Measurements from ENCODE around the gene CTU2.

CTU2 gene

GRCh38 chr16:88741368-88741767 is 35.1 kb downstream of the CTU2 start:
- Histone ChIP-seq H4K20me1 (peaks cover 64 to 100% (median 91%) of the 10 kb centered on the region in 11 experiments; a peak in 21 of 22 replicates), H3K9me3 (replicated peaks in 1 of 11) (no peaks in the 10 kb centered on the region), H3K4me1 (peaks cover 43 to 93% (median 80%) of the 10 kb centered on the region in 10 experiments), H3K27ac (no peak overlapping the region), H3K4me3 (no peak overlapping the region), H3K36me3 (peaks cover 27 to 72% (median 51%) of the 10 kb centered on the region in 11 experiments), H3K9ac (peak overlapping the region in 3 of 11 experiments; percentile 28 to 47 (median 37); a peak in 5 of 22 replicates), H3K27me3 (no peaks in the 10 kb centered on the region), H3K4me2 (peak overlapping the region in 4 of 11 experiments; percentile 19 to 87 (median 59); a peak in 3 of 22 replicates)
- no peak for TF ChIP-seq Cebpa-rat (IDR thresholded peaks at IDR 0.05)

GRCh38 chr16:88742896-88743605 is 36.7 kb downstream of the CTU2 start:
- Histone ChIP-seq H3K27ac (no peak overlapping the region; a peak in 1 of 22 replicates), H3K4me1 (peaks cover 53 to 97% (median 89%) of the 10 kb centered on the region in 10 experiments), H4K20me1 (peaks cover 75 to 100% (median 93%) of the 10 kb centered on the region in 11 experiments; a peak in 21 of 22 replicates), H3K27me3 (no peaks in the 10 kb centered on the region), H3K4me2 (peak overlapping the region in 9 of 11 experiments; percentile 59 to 95 (median 80); a peak in 17 of 22 replicates), H3K9ac (peak overlapping the region in 4 of 11 experiments; percentile 19 to 44 (median 26); a peak in 4 of 22 replicates), H3K9me3 (replicated peaks in 1 of 11) (no peaks in the 10 kb centered on the region), H3K36me3 (peaks cover 27 to 65% (median 40%) of the 10 kb centered on the region in 11 experiments), H3K4me3 (no peak overlapping the region)
- no peak for TF ChIP-seq Cebpa-rat (IDR thresholded peaks at IDR 0.05)

GRCh38 chr16:88743693-88744576 is 37.6 kb downstream of the CTU2 start:
- Histone ChIP-seq H3K36me3 (peaks cover 24 to 66% (median 41%) of the 10 kb centered on the region in 11 experiments), H3K9me3 (replicated peaks in 1 of 11) (no peaks in the 10 kb centered on the region), H4K20me1 (peaks cover 74 to 100% (median 90%) of the 10 kb centered on the region in 11 experiments; a peak in 21 of 22 replicates), H3K9ac (peak overlapping the region in 4 of 11 experiments; percentile 35 to 44 (median 39); a peak in 4 of 22 replicates), H3K4me1 (peaks cover 49 to 95% (median 88%) of the 10 kb centered on the region in 10 experiments), H3K27ac (peak overlapping the region in 1 of 11 experiments; percentile 9; a peak in 1 of 22 replicates), H3K27me3 (no peaks in the 10 kb centered on the region), H3K4me2 (peak overlapping the region; percentile 36 to 95 (median 80)), H3K4me3 (no peak overlapping the region)
- TF ChIP-seq Cebpa-rat (IDR thresholded peaks at IDR 0.05) = no peak

GRCh38 chr16:88744577-88745521 is 38.5 kb downstream of the CTU2 start:
- H3K4me3 ChIP-seq = 0 out of 20 replicates have a peak overlapping the region, but pooled peaks of 3 of the 10 experiments have one; percentile 7 to 34 (median 17)
- H3K4me2 ChIP-seq = peak overlapping the region; percentile 80 to 95 (median 83)
- H3K9ac ChIP-seq = peak overlapping the region in 8 of 11 experiments; percentile 17 to 59 (median 46); a peak in 10 of 22 replicates
- no peaks in the 10 kb centered on the region for H3K9me3 ChIP-seq (replicated peaks in 1 of 11)
- H3K27ac ChIP-seq = peak overlapping the region in 6 of 11 experiments; percentile 19 to 53 (median 34); a peak in 4 of 22 replicates
- peaks cover 70 to 100% (median 88%) of the 10 kb centered on the region in 11 experiments; a peak in 21 of 22 replicates for H4K20me1 ChIP-seq
- TF ChIP-seq Cebpa-rat (IDR thresholded peaks at IDR 0.05) = no peak
- H3K27me3 ChIP-seq = no peaks in the 10 kb centered on the region
- peaks cover 19 to 66% (median 36%) of the 10 kb centered on the region in 11 experiments for H3K36me3 ChIP-seq
- peaks cover 47 to 91% (median 84%) of the 10 kb centered on the region in 10 experiments for H3K4me1 ChIP-seq

- H3K9me3 ChIP-seq (replicated peaks in 1 of 11) = no peaks in the 10 kb centered on the region
- peaks cover 3 to 60% (median 26%) of the 10 kb centered on the region in 11 experiments for H3K36me3 ChIP-seq
- H3K4me1 ChIP-seq = peaks cover 47 to 88% (median 80%) of the 10 kb centered on the region in 10 experiments
- peak overlapping the region in 3 of 10 experiments; percentile 25 to 60 (median 34); a peak in 2 of 20 replicates for H3K4me3 ChIP-seq
- H4K20me1 ChIP-seq = peaks cover 80 to 100% (median 90%) of the 10 kb centered on the region in 11 experiments; a peak in 21 of 22 replicates
- TF ChIP-seq Cebpa-rat (IDR thresholded peaks at IDR 0.05) = no peak
- peak overlapping the region; percentile 80 to 95 (median 83) for H3K4me2 ChIP-seq
- no peaks in the 10 kb centered on the region for H3K27me3 ChIP-seq
- peak overlapping the region in 9 of 11 experiments; percentile 2 to 62 (median 41); a peak in 12 of 22 replicates for H3K27ac ChIP-seq
- H3K9ac ChIP-seq = peak overlapping the region in 8 of 11 experiments; percentile 17 to 56 (median 48); a peak in 13 of 22 replicates
Measured at GRCh38 chr16:88746506-88746905, 40.2 kb downstream of the CTU2 start.

GRCh38 chr16:88747588-88748301 is 41.4 kb downstream of the CTU2 start:
- no peaks in the 10 kb centered on the region for H3K27me3 ChIP-seq
- H3K27ac ChIP-seq = no peak overlapping the region
- peaks cover 47 to 90% (median 83%) of the 10 kb centered on the region in 10 experiments for H3K4me1 ChIP-seq
- H3K4me3 ChIP-seq = no peak overlapping the region
- H4K20me1 ChIP-seq = peaks cover 83 to 100% (median 93%) of the 10 kb centered on the region in 11 experiments; a peak in 21 of 22 replicates
- H3K9me3 ChIP-seq (replicated peaks in 1 of 11) = no peaks in the 10 kb centered on the region
- H3K9ac ChIP-seq = no peak overlapping the region; a peak in 2 of 22 replicates
- H3K4me2 ChIP-seq = peak overlapping the region; percentile 80 to 95 (median 83)
- TF ChIP-seq Cebpa-rat (IDR thresholded peaks at IDR 0.05) = no peak
- H3K36me3 ChIP-seq = peaks cover 5 to 60% (median 21%) of the 10 kb centered on the region in 11 experiments; a peak in 18 of 22 replicates

GRCh38 chr16:88748364-88748763 is 42.1 kb downstream of the CTU2 start:
- no peak for TF ChIP-seq Cebpa-rat (IDR thresholded peaks at IDR 0.05)
- Histone ChIP-seq H3K36me3 (peaks cover 4 to 53% (median 19%) of the 10 kb centered on the region in 11 experiments; a peak in 17 of 22 replicates), H3K4me3 (no peak overlapping the region), H3K9me3 (replicated peaks in 1 of 11) (no peaks in the 10 kb centered on the region), H4K20me1 (peaks cover 79 to 97% (median 89%) of the 10 kb centered on the region in 11 experiments; a peak in 21 of 22 replicates), H3K9ac (no peak overlapping the region; a peak in 1 of 22 replicates), H3K4me2 (peak overlapping the region; percentile 80 to 95 (median 83); a peak in 21 of 22 replicates), H3K4me1 (peaks cover 47 to 85% (median 78%) of the 10 kb centered on the region in 10 experiments), H3K27ac (no peak overlapping the region), H3K27me3 (no peaks in the 10 kb centered on the region)

Measured in BLaER1 treated with 17β-estradiol and CSF1 and Interleukin-3, amounts not matched to agents 10 nM and 100 nM (cell line).